MV-4-11 (cell line): Measurements from ENCODE around the gene NOPCHAP1.

Experiments
- DNase-seq: peaks from one replicate; lab custom pipeline; 2025; lab: John Stamatoyannopoulos, UW

NOPCHAP1 gene

DNA sequence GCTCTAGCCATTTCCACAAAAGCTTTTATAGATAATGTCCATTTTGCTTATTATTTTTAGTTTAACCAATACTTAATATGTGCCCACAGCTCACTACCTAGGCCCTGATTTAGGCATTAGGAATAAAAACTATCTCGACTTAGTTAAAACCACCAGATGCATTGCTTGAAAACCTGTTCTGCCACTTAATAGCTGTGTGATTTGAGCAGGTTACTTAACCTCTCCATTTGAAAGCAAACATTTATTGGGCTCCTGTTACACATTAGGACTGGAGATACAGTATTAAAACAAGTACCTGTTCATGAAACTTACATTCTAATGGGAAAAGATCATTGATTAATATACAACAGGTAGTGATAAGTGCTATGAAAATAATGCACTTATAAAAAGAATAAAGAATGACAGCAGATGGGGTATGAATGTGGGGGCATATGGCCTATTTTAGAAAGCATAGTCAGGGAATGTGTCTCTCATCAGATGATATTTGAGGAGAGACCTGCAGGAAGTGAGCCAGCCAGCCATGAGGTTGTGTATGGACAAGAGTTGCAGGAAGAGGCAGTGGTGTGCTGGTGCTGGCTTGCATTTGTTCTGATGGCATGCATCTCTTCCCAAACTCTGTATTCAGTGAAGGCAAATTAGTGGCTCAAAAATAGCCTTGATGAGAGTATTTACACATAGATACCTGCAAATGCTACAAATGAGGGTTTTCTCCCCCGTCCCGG is 34.3 kb downstream of the NOPCHAP1 start:
- no peak for DNase-seq

DNA sequence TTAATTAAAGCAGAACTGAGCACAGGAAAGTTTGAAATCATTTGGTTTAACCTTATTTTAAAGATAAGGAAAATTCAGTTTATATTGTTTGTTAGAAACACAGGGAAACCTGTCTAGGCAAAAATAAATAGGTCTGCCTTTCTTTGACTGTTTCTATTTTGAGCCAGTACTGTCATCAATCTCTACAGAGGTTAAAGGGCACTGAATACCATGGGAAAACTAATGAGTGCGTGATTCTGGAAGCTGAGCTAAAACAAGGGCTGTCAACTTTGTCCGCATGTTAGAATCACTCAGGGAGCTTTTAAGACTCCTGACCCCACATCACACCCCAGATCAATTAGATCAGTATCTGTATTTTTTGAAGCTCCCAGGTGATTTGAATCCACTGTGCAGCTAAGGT is 38.8 kb downstream of the NOPCHAP1 start:
- no peak for DNase-seq

DNA sequence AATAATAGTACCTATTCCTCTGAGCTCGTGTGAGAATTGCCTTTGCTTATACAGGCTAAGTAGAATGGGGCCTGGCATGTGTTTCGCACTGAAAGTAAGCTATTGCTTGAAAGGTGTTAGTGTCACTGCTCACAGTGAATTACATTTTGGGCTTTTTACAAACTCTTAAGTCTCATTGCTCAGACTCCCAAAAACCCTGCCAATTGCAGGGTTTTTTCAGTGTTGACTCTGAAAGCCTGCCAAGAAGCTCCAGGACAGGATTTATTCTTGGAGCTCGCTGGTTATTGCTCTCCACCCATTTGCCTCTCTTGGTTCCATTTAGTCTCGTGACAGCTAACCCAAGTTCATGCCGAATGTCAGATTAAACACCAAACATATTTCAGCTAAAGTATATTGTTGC is 39.8 kb downstream of the NOPCHAP1 start:
- DNase-seq = no peak

DNA sequence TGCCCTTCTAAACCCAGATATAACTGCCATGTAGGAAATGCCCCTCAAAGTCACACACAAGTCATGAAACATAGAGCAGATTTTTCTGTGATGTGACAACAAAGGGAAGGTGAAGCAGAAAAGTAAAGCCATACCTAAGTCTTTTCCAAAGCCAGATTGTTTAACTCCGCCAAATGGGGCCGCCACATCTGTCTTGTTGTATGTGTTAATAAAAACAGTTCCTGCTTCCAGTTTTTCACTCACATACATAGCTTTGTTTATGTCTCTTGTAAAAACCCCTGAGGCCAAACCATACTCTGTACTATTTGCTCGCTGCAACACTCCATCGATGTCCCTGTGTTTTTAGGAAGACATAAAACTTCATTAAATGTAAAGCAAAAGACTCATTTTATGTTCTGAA is 40.3 kb downstream of the NOPCHAP1 start:
- no peak for DNase-seq

DNA sequence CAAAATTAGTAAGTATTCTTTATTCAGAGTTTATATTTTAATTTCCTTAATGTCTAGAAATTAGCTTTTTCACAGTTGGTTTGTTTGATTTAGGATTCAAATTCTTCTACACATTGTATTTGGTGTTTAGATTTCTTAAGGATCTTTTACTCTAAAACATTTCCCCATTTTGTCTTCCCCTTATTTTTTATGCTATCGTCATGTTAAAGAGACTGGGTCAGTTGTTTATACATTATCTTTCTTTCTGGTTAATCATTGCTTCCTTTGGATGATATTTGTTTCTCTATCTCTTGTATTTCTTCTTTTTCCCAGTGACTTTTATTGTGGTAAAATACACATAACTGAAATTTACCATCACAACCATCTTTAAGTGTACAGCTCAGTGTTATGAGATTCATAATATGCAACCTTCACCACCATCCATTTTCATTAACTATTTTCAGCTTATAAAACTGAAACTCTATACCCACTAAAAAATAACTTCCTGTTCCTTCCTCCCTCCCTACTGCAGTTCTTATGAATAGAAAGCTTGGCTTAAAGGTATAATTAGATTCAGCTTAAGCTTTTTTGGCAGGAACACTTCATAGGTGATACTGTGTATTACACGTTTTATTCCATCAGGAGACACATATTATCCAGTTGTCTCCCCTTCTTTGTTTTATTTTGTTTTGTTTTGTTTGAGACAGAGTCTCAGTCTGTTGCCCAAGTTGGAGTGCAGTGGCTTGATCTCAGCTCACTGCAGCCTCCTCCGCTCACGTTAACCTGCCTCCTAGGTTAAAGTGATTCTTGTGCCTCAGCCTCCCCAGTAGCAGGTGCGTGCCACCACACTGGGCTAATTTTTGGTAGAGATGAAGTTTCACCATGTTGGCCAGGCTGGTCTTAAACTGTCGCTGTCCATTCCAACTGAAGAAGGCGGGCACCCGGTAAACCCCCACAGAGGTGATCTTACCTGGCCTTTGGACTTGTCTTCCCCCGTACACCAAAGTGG is 45.0 kb downstream of the NOPCHAP1 start:
- DNase-seq = peak; percentile 40

DNA sequence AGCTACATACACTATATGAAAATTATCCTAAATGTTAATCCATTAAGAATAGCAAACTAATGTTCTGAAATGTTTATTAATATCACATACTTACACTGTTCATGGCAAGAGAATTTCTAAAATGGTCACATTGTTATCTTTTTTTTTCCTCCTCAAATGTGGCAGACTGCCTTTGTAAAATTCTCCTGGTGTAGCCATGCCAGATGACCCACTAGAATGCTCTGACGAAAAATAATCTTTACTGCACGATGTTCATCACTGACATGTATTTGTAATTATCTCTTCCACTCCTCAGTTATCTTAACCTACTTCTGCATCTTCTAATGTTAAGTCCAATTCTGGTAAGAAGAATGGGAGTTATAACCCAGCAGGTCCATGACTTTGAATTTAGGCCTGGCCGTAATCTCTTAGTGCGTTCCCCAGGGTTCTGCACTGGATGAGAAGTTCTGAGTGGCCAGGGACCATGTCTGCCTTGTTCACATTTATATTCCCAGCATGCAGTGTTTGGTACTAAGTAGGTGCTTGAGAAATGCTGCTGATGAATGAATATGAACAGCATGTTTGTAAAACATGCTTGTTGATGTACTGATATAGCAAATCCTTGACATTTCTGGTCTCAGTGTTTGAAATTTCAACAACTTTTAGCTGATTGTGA is 46.7 kb downstream of the NOPCHAP1 start:
- DNase-seq = no peak

DNA sequence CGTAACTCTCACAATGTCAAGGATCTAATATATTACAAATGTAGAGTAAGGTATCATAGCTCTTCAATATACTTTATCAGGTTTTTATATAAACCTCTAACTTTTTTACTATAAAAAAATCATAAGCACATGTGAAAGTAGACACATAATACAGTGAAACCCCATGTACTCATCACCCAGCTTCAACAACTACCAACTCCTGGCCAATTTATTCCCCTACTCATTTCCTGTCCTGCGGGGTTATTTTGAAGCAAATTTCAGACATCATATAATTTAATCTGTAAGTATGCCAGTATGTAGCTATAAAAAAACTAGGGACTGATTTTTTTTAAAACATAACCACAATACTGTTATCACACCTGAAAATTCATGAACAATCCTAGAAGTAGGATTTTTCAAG is 47.7 kb downstream of the NOPCHAP1 start:
- DNase-seq = no peak
